Measurements from ENCODE around the gene IFNAR1.

IFNAR1 gene

GRCh38 chr21:33350676-33351075 lies 25.9 kb downstream of the IFNAR1 start:
- no peak for DNase-seq

GRCh38 chr21:33355355-33355754 lies 30.6 kb downstream of the IFNAR1 start:
- no peak for DNase-seq

- DNase-seq, result no peak
These were observed 31.2 kb downstream of the IFNAR1 start for GRCh38 chr21:33355996-33356395.

GRCh38 chr21:33357177-33357576 lies 32.4 kb downstream of the IFNAR1 start:
- no peak for DNase-seq

GRCh38 chr21:33359446-33359845 lies 34.7 kb downstream of the IFNAR1 start:
- DNase-seq, result no peak

GRCh38 chr21:33360281-33360680 lies 35.5 kb downstream of the IFNAR1 start:
- DNase-seq, result no peak

- DNase-seq, result no peak
These were observed 36.3 kb downstream of the IFNAR1 start for GRCh38 chr21:33360881-33361602.

GRCh38 chr21:33362044-33362555 lies 37.3 kb downstream of the IFNAR1 start:
- DNase-seq, result no peak

- DNase-seq, result peak; percentile 54
These were observed 39.3 kb downstream of the IFNAR1 start for GRCh38 chr21:33363911-33364609.

GRCh38 chr21:33364830-33365229 lies 40.1 kb downstream of the IFNAR1 start:
- DNase-seq, result no peak

- no peak for DNase-seq
These were observed 42.7 kb downstream of the IFNAR1 start for GRCh38 chr21:33367309-33367973.

GRCh38 chr21:33368124-33368523 lies 43.4 kb downstream of the IFNAR1 start:
- no peak for DNase-seq

GRCh38 chr21:33368576-33368975 lies 43.8 kb downstream of the IFNAR1 start:
- no peak for DNase-seq

- no peak for DNase-seq
These were observed 44.8 kb downstream of the IFNAR1 start for GRCh38 chr21:33369586-33369985.

GRCh38 chr21:33370305-33370704 lies 45.5 kb downstream of the IFNAR1 start:
- DNase-seq, result no peak

- DNase-seq, result no peak
These were observed 46.6 kb downstream of the IFNAR1 start for GRCh38 chr21:33371366-33371765.

GRCh38 chr21:33372582-33372981 lies 47.8 kb downstream of the IFNAR1 start:
- no peak for DNase-seq

GRCh38 chr21:33373451-33373850 lies 48.7 kb downstream of the IFNAR1 start:
- no peak for DNase-seq

- no peak for DNase-seq
These were observed 49.3 kb downstream of the IFNAR1 start for GRCh38 chr21:33374080-33374449.

GRCh38 chr21:33374450-33375096 lies 49.8 kb downstream of the IFNAR1 start:
- peak; percentile 33 for DNase-seq

GRCh38 chr21:33375101-33375644 lies 50.4 kb downstream of the IFNAR1 start:
- DNase-seq, result no peak

GRCh38 chr21:33377221-33377920 lies 52.6 kb downstream of the IFNAR1 start:
- no peak for DNase-seq

All from SIG-M5 (cell line).